GM12892 (cell line): Measurements from ENCODE around the gene GRIA4.

Source experiments
- POLR2A ChIP-seq: IDR thresholded peaks from 2 replicates; pipeline ENCODE4 v1.6.1; 2011; ENCODE audit warnings: low read depth, low read length, control low read depth
- POLR2AphosphoS5 ChIP-seq: IDR thresholded peaks from 2 replicates; pipeline ENCODE4 v1.6.1; 2011; ENCODE audit warnings: low read depth, low read length, control low read depth
- TAF1 ChIP-seq: IDR thresholded peaks from 2 replicates; pipeline ENCODE4 v1.6.1; 2011; ENCODE audit warnings: low read depth, mild to moderate bottlenecking, control low read depth, low read length, borderline replicate concordance

DNA sequence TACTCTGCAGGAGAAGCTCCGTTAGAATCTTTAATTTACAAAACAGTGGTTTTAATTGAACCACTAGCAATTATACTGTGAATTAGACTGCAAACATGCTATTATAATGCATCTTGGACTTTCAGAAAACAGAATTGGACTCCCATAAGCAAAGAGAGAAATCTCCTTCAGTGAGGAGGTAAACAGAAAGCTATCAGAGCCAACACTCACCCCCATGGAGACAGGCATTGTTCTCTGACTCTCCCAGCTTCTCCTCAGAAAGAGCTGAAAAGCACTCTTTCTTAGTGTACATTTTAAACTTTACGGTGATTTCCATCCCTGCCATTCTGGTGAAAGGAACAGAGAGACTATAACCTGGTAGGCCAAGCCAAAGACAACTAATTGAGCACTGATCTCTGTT, 176.9 kb downstream of the GRIA4 start:
- TF ChIP-seq TAF1: no peak
- TF ChIP-seq POLR2A: no peak
- TF ChIP-seq POLR2AphosphoS5: no peak
